HCT116 (cell line): Measurements from ENCODE around the gene CDK19. TPM values are rescaled to one million over a fixed set of nuclear protein-coding genes. Genes with fewer than 3 reads are reported as not detected.

Source experiments
- ATAC-seq: fragments of 200-7000 bp; cut with Tn5 transposase; 2 replicates; pipeline ENCODE4 v1.9.1; 2020; ENCODE audit warnings: mild to moderate bottlenecking, moderate library complexity
- BruUV-seq: library from RNA; stranded (reverse); fragments of 400-500 nt; replicated peaks from 2 replicates; lab custom pipeline; 2021; lab: Mats Ljungman, UMichigan
- CTCF ChIA-PET: fragments of 300-600 bp; sonication (Branson Sonifier 250); formaldehyde crosslinking; loops from one replicate; lab custom pipeline; 2021; ENCODE audit warnings: antibody characterized with exemption; lab: Charles Lee
- POLR2A ChIA-PET: fragments of 300-600, 350-600 bp; sonication (Branson Sonifier 250); formaldehyde crosslinking; loops from one replicate; lab custom pipeline; 2021; ENCODE audit warnings: antibody characterized with exemption; lab: Charles Lee
- RAD21 ChIA-PET, 2 experiments: fragments of 300-600 bp; sonication (Branson Sonifier 250); formaldehyde crosslinking; loops; one replicate each; lab custom pipeline; 2023; ENCODE audit warnings: low total read pairs in 2 of 2; ENCODE audit not compliant: uncharacterized antibody in 2 of 2, unreplicated experiment in 2 of 2, low non-redundant PET in 1 of 2; lab: Charles Lee
- DNase-seq: peaks from one replicate; pipeline ENCODE4 v3.0.0-alpha.2; 2010; ENCODE audit warnings: low read depth, low spot score
- H2AFZ ChIP-seq: fragments of 200-600 bp; shearing (Covaris generic), sonication (generic); 2 replicates; pipeline ENCODE4 v1.6.1; 2017; ENCODE audit warnings: low read depth, mixed run types, mixed read lengths, antibody characterized with exemption, low read length; ENCODE audit not compliant: poor library complexity, severe bottlenecking
- H3K27ac ChIP-seq: 2 replicates; pipeline ENCODE4 v1.5.1; 2012; ENCODE audit warnings: low read depth, low read length
- H3K27me3 ChIP-seq: fragments of 200-600 bp; sonication (generic); 2 replicates; pipeline ENCODE4 v1.6.1; 2016; ENCODE audit warnings: mixed run types, low read length, mixed read lengths; ENCODE audit not compliant: insufficient read depth
- H3K36me3 ChIP-seq, 2 experiments: fragments of 200-500 bp in 1 of 2; fragments of 200-600 bp in 1 of 2; sonication (Bioruptor generic) in 1 of 2; sonication (generic) in 1 of 2; 2 replicates each; pipeline versions ENCODE4 v1.5.1 to v1.6.1; 2014 to 2016; ENCODE audit warnings: low read length in 2 of 2, inconsistent platforms in 1 of 2, mixed read lengths in 1 of 2, mixed run types in 1 of 2; ENCODE audit not compliant: insufficient read depth in 2 of 2, control insufficient read depth in 1 of 2
- H3K4me1 ChIP-seq, 2 experiments: fragments of 200-600 bp in 1 of 2; sonication (generic) in 1 of 2; 2 replicates each; pipeline versions ENCODE4 v1.5.1 to v1.6.1; 2012 to 2017; ENCODE audit warnings: low read length in 2 of 2, inconsistent platforms in 1 of 2, mild to moderate bottlenecking in 1 of 2, mixed read lengths in 1 of 2, mixed run types in 1 of 2, moderate library complexity in 1 of 2; ENCODE audit not compliant: insufficient read depth in 2 of 2, control insufficient read depth in 1 of 2
- H3K4me2 ChIP-seq: fragments of 200-600 bp; sonication (generic); 2 replicates; pipeline ENCODE4 v1.6.1; 2017; ENCODE audit warnings: mixed run types, low read length, mixed read lengths
- H3K4me3 ChIP-seq, 2 experiments: fragments of 200-600 bp in 1 of 2; sonication (generic) in 1 of 2; replicated peaks in 1 of 2; 2 replicates each; pipeline ENCODE4 v1.5.1; 2011 to 2016; ENCODE audit warnings: low read length in 2 of 2, control low read depth in 1 of 2, low read depth in 1 of 2, mild to moderate bottlenecking in 1 of 2, mixed read lengths in 1 of 2, mixed run types in 1 of 2
- H3K79me2 ChIP-seq: fragments of 200-600 bp; sonication (generic); 2 replicates; pipeline ENCODE4 v1.6.1; 2017; ENCODE audit warnings: mild to moderate bottlenecking, mixed run types, low read length, moderate library complexity, mixed read lengths; ENCODE audit not compliant: insufficient read depth
- H3K9ac ChIP-seq: fragments of 200-600 bp; sonication (generic); 2 replicates; pipeline ENCODE4 v1.6.1; 2016; ENCODE audit warnings: low read length, mixed read lengths
- H3K9me2 ChIP-seq: fragments of 200-600 bp; sonication (generic), shearing (Covaris generic); 2 replicates; pipeline ENCODE4 v1.6.1; 2017; ENCODE audit warnings: mixed run types, mild to moderate bottlenecking, moderate library complexity; ENCODE audit not compliant: insufficient read depth
- H3K9me3 ChIP-seq, 2 experiments: fragments of 200-500 bp in 1 of 2; fragments of 200-600 bp in 1 of 2; sonication (Bioruptor generic) in 1 of 2; sonication (generic) in 1 of 2; 2 replicates each; pipeline ENCODE4 v1.6.1; 2014 to 2017; ENCODE audit warnings: low read length in 2 of 2, mixed read lengths in 2 of 2, inconsistent platforms in 1 of 2, low read depth in 1 of 2, mild to moderate bottlenecking in 1 of 2, mixed run types in 1 of 2, moderate library complexity in 1 of 2; ENCODE audit not compliant: control insufficient read depth in 1 of 2, insufficient read depth in 1 of 2
- H4K20me1 ChIP-seq: fragments of 200-600 bp; sonication (generic), shearing (Covaris generic); 2 replicates; pipeline ENCODE4 v1.6.1; 2017; ENCODE audit warnings: mixed run types, mild to moderate bottlenecking, moderate library complexity; ENCODE audit not compliant: insufficient read depth
- CBX3 ChIP-seq: IDR thresholded peaks from 2 replicates; pipeline ENCODE4 v1.6.1; 2012; ENCODE audit warnings: low read depth
- CTCF ChIP-seq, 3 experiments: fragments of 200-600 bp in 1 of 3; sonication (generic) in 1 of 3; IDR thresholded peaks in 2 of 3; conservative IDR thresholded peaks in 1 of 3; 2 replicates each; pipeline ENCODE4 v1.5.1; 2012 to 2017; ENCODE audit warnings: low read depth in 2 of 3, low read length in 2 of 3, antibody characterized with exemption in 1 of 3, borderline replicate concordance in 1 of 3, control low read depth in 1 of 3, mild to moderate bottlenecking in 1 of 3, mixed read lengths in 1 of 3, mixed run types in 1 of 3, moderate library complexity in 1 of 3; ENCODE audit not compliant: insufficient read depth in 1 of 3
- EGR1 ChIP-seq: IDR thresholded peaks from 2 replicates; pipeline ENCODE4 v1.6.1; 2012; ENCODE audit warnings: low read depth
- ELF1 ChIP-seq: IDR thresholded peaks from 2 replicates; pipeline ENCODE4 v1.6.1; 2012; ENCODE audit warnings: low read depth, borderline replicate concordance
- JUND ChIP-seq: IDR thresholded peaks from 2 replicates; pipeline ENCODE4 v1.6.1; 2012
- POLR2A ChIP-seq: IDR thresholded peaks from 2 replicates; pipeline ENCODE4 v1.7.0; 2011; ENCODE audit warnings: borderline replicate concordance; ENCODE audit not compliant: insufficient read depth, insufficient read length; ENCODE audit errors: extremely low read depth
- POLR2AphosphoS5 ChIP-seq: IDR thresholded peaks from 2 replicates; pipeline ENCODE4 v1.6.1; 2011; ENCODE audit warnings: mild to moderate bottlenecking, low read depth, low read length, moderate library complexity
- REST ChIP-seq: IDR thresholded peaks from 2 replicates; pipeline ENCODE4 v1.6.1; 2012; ENCODE audit warnings: low read depth
- SP1 ChIP-seq: IDR thresholded peaks from 2 replicates; pipeline ENCODE4 v1.6.1; 2012; ENCODE audit warnings: low read depth
- SRF ChIP-seq: IDR thresholded peaks from 2 replicates; pipeline ENCODE4 v1.6.1; 2012; ENCODE audit warnings: low read depth
- TCF7L2 ChIP-seq: IDR thresholded peaks from 2 replicates; pipeline ENCODE4 v1.7.0; 2011; ENCODE audit warnings: borderline replicate concordance, inconsistent platforms; ENCODE audit not compliant: insufficient read depth, insufficient read length; ENCODE audit errors: extremely low read depth
- YY1 ChIP-seq: IDR thresholded peaks from 2 replicates; pipeline ENCODE4 v1.6.1; 2011; ENCODE audit warnings: low read length, low read depth, moderate library complexity, mild to moderate bottlenecking; ENCODE audit not compliant: insufficient replicate concordance; ENCODE audit errors: extremely low read depth
- ZBTB33 ChIP-seq: IDR thresholded peaks from 2 replicates; pipeline ENCODE4 v1.6.1; 2011; ENCODE audit warnings: mild to moderate bottlenecking, low read length, moderate library complexity; ENCODE audit not compliant: insufficient replicate concordance; ENCODE audit errors: extremely low read depth
- ZFX ChIP-seq: fragments of 450-650 bp; IDR thresholded peaks from 2 replicates; pipeline ENCODE4 v1.6.1; 2017
- intact Hi-C: fragments of 100-400 bp; cut with micrococcal nuclease; formaldehyde crosslinking; loops from 2 replicates; pipeline ENCODE4 v1.10.0; 2022
- total RNA-seq: library from RNA; stranded (reverse); gene quantifications from one replicate; pipeline ENCODE4 v1.2.1, GENCODE V29; 2021; ENCODE audit not compliant: unreplicated experiment

The CDK19 gene
- total RNA-seq, 1 experiment from 2014 or later: 20.0 TPM

- TF ChIP-seq REST: no peak
Measured at GRCh38 chr6:110596354-110596753, 218.9 kb downstream of the CDK19 start (continued).

GRCh38 chr6:110595112-110595511, 220.2 kb downstream of the CDK19 start:
- Histone ChIP-seq H3K4me2 (no peak overlapping the region), H4K20me1 (no peaks in the 10 kb centered on the region), H3K4me3 (no peak overlapping the region), H3K9me2 (no peaks in the 10 kb centered on the region), H3K9ac (no peak overlapping the region), H3K79me2 (no peaks in the 10 kb centered on the region), H2AFZ (no peak overlapping the region), H3K27me3 (no peaks in the 10 kb centered on the region), H3K27ac (no peak overlapping the region), H3K36me3 (no peaks in the 10 kb centered on the region), H3K4me1 (no peaks in the 10 kb centered on the region), H3K9me3 (no peaks in the 10 kb centered on the region)
- POLR2A ChIA-PET: no interaction called here
- BruUV-seq: no TSS peak
- ATAC-seq: no peak
- RAD21 ChIA-PET: no interaction called here
- intact Hi-C loops: no loop called here
- DNase-seq: no peak
- CTCF ChIA-PET: no interaction called here
- TF ChIP-seq POLR2AphosphoS5: no peak
- TF ChIP-seq POLR2A: no peak
- TF ChIP-seq SP1: no peak
- no peak for TF ChIP-seq TCF7L2
- no peak for TF ChIP-seq YY1
- no peak for TF ChIP-seq CTCF (IDR thresholded peaks at IDR 0.05 in 2 of 3, conservative IDR thresholded peaks at IDR 0.05 in 1 of 3; ENCODE audit: borderline replicate concordance in 1 of 3, insufficient read depth in 1 of 3, low read depth in 2 of 3, low read length in 2 of 3)
- no peak for TF ChIP-seq ZFX
- no peak for TF ChIP-seq ZBTB33
- no peak for TF ChIP-seq EGR1
- TF ChIP-seq CBX3: no peak
- TF ChIP-seq REST: no peak
- no peak for TF ChIP-seq ELF1
- TF ChIP-seq JUND: no peak
- TF ChIP-seq SRF: no peak
